ENCODE measurements around the gene KCNMA1.
"Not testable (repeated sequence)": the region's sequence is repeated elsewhere in the genome, so short reads cannot be mapped to it uniquely, and the experiment has no call there.

KCNMA1 gene

DNA sequence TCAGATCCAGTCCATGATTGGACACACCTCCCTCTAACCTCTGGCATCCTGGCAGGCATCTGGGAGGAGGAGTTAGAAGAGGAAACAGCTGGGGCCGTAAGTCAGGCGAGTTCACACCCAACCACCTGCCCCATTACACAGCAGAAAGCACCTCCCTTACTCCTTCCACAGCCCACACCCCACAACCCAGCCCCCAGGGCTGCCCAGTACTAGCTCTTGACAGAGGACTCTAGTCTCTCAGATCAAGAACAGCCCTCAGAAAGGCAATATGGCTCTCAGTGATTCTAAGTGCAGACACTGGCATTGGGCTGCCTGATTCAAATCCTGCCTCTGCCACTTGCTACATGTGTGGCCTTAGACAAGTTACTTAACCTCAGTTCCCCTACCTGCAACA lies 34.1 kb downstream of the KCNMA1 start:
- no peak for DNase-seq

DNA sequence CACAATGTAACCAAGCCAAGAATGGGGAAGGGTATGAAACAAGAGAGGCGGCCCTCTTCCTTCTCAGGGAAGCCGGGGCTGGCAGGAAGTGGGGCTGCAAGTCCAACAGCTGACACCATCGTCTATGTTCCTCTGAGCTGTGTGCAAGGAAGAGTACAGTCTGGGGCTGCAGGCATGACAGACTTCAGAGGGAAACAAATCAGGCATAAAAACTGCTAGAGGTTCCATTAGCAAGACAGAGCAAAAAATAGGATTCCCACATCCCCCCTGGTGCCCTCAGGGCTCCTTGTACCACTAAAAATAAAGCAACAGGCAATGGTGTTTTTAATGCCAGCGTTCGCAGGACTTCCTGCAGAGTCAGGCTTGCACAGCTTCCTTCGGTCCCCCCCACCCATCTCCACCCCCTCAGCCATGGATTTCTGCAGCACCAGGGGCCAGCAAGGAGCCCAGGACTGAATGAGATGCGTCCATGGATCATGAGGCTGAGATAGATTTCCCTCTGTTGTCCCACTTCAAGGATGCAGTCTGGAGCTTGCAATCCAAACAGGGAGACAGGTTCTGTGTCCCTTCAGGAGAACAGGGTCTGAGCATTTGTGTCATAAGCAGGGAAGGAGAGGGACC lies 34.6 kb downstream of the KCNMA1 start:
- no peak for DNase-seq

DNA sequence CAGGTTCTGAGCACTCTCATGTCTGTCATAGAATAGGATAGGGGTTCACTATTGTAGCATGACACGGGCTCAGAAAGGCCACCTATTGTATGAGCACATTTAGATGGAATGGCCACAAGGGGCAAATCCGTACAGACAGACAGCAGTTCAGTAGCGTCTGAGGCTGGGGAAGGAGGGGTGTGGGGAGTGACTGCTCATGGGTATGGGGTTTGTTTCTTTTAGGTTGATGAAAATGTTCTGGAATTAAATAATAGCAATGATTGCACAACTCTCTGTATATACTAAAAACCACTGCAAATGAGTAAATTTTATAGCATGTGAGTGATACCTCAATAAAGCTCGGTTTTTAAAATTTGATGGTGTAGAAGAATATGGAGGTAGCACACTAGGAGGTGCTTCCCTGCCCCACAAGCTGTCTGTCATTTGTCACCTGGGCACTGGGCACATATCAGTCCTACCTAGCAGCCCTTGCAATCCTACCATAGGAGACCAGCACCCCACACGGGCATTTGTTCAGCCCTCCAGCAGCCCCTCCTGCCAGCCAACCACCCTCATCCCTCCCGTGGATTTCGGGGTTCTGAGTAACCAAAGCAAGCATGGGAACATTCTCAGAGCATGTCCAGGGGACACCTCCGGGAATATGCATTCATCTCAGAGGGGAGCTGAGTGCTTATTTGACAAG lies 35.2 kb downstream of the KCNMA1 start:
- DNase-seq, result no peak

DNA sequence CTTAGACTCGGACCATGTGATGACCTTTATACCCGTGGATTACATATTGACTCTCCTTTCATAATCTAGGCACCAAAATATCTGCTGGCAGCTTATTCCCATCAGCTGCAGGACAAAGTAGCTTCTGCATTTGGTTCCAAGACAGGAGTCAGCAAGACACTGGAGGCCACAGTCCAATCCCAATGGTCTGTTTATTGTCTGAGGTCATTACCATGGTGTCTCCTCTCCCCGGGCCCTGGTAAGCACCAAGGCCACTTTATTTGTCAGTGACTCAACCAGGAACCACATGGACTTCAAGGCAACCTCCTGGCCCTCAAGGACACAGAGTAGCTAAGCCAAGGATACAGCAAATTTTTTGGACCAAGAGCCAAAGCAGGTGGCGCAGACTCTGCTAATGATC lies 36.1 kb downstream of the KCNMA1 start:
- no peak for DNase-seq

DNA sequence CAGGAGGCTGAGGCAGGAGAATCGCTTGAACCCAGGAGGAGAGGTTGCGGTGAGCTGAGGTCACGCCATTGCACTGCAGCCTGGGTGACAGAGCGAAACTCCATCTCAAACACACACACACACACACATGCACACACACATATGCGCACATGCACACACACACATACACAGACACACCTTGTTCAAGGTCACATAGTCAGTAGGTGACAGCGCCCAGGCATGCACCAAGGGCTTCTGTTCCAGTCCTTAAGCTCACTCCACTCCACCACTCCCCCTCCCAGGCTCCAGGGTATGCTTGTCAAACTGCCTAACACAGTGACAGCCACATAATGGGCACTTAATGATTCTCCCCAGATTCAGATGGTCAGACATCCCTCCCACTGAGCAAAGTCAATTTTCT lies 37.0 kb downstream of the KCNMA1 start:
- no peak for DNase-seq

DNA sequence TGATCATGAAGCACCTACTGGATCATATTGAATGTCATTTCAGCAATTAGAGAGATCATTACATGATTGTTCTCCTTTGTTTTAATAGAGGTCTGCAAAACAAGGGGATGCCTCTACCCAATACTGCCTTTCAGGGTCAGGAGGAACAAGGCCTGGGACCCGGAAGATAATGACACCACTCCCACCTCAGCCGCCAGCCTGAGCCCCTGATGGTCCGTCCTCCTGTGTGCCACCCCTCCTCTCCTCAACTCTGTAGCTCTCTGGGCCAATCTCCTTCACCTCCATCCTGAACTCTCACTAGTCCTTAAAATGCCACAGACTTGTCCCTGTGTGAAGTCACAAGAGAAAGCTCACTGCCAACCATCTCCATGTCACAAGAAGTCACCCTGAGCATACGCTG lies 38.0 kb downstream of the KCNMA1 start:
- no peak for DNase-seq

DNA sequence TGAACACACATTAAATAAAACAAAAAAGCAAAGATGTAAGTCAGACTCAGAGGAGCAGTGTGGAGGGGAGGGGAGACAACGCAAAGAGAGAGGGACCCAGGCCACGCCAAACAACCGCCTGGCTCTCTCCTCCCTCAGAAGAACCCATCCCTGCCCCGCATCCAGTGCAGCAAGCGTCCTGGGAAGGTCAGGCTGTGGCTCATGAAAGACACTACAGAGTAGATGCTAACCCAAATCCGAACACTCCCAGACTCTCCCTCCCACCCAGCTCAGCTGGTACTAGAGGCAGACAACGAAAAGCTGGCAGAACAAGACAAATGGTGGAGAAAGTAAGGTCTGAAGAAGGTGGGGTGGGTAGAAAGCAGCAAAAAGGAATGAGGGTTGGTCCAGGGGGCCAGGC lies 39.0 kb downstream of the KCNMA1 start:
- no peak for DNase-seq

DNA sequence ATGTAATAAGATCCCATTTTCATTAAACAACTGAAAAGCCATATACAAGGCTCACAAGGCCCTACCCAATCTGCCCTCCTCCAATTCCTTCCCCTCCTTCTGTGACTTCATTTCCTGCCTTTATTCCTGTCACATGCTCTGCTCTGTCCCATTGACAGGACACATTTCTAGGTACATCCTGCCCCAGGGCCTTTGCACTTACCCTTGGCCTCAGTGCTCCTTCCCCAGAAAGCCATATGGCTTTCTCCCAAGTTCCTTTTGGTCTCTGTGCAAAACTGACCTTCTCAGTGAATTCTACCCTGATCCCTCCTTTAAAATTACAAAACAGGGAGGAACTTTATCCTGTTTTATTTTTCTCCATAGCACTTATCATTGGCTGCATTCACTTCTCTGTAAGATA lies 40.0 kb downstream of the KCNMA1 start:
- no peak for DNase-seq

DNA sequence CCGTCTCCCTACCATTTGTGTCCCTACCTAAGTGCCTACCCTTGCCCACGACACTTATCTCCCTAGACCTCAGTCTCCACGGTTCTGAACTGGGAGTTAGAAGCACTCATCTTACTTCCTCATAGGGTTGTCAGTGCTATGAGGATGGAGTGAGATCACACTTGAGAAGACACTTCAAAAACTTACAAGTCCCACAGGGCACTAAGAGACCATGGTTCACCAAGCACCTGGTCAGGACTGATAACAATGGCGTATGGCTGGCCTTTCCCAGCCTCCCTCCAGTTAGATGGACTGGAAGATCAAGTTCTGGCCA lies 43.2 kb downstream of the KCNMA1 start:
- DNase-seq, result peak; percentile 32

DNA sequence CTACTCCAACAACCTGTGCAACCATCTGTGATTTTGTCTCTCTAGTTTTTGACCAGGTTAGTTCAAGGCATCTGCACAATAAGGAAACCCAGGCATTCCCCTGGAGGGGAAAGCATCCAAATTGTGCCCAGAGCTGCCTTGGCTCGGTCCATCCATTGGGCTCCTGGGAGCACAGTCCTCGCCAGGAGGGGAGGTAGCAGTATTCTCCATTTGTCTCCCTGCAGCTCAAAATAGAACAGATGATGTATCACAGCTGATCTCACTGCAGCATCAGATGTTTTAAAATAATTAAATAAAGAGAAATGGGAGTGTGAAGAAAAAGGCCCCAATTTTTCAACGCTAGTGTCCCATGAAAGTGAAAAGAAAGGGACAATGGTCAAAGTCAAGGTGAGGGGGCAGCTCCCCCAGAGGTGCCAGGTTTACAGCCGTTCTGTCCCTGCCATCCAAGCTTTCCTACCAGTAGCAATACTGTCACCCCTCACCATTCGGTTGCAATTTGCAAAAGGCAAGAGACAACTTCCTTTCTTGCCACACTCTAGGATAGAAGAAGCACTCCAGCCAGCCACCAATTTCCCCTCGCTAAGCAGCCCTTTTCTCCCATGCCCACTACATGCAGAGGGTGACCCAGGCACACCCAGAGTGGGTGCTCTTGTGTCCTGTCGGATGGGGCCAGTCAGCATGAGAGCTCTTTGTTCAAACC lies 43.7 kb downstream of the KCNMA1 start:
- peak; percentile 47 for DNase-seq

DNA sequence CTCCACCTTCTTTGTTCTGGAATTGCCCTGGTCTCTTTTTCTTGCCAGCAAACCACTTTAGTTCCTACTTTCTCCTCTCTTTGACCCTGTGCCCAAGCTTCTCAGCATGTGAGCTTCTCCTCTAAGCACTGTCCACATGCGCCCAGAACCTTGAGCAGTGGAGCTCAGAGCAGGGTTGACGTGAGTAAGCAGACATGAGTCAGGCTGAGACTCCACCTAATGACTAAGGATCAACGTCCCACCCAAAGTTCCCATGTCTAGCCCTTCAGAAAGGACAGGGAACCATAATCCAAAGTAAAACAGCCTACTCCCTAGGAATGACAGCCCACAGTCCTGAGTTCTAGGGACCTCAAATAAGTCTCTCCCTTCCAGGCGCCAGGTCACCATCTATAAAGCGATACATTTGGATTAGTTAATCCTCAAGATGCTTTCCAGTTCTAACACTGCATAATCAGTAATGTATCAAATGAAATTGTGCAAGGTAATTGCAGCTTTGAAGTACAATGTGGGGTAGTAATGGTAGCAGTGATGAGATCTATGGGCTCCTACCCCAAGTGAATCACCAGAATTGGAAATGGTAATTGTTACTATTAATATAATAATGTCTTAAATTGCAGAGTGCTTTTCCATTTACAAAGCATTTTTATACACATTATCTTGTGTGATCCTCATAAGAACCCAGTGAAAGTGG lies 44.5 kb downstream of the KCNMA1 start:
- DNase-seq, result peak; percentile 80

DNA sequence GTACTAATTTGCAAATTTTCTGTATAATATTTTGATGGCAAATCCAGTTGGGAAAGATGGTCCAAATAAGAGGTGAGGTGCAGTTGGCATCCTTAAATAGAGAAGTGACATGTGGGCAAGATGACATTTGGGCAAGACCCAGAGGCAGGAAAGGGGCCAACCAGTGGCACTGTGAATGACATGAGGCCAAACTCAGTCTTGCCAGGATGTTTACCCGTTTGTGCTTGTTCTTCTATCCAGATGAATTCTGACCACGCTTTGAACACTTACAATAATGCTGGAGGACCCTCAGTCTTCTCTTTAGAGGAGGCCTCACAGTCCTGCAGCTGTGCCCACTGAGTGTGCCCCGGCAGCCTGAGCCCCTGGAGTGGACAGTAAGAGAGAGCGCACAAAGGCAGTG lies 45.1 kb downstream of the KCNMA1 start:
- DNase-seq, result no peak

DNA sequence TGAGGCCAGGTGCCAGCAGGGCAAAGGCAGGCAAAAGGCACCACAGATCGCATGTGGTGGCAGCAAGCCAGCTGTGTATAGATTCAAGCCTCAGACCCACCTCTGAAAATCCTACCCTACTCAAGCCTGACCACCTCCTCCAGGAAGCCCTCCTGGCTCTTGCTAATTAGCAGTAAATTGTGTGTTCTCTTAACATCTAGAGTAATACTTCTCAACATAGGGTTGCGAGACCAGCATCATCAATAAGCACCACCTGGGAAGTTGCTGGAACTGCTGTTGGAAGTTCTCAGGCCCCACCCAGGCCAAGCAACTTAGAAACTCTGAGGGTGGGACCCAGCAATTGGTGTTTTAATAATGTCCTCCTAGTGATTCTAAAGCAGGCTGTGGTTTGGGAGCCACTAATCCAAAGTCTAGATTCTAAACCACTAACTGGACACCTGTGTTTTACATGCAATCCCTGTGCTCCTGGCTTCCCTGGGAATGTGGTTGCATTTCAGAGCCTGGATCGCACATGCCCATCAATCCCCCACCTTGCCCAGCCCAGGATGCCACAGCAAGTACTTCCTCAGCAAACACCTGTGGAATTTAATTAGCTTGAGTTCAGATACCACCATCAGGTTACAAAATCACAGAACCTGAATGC lies 46.2 kb downstream of the KCNMA1 start:
- DNase-seq, result no peak

DNA sequence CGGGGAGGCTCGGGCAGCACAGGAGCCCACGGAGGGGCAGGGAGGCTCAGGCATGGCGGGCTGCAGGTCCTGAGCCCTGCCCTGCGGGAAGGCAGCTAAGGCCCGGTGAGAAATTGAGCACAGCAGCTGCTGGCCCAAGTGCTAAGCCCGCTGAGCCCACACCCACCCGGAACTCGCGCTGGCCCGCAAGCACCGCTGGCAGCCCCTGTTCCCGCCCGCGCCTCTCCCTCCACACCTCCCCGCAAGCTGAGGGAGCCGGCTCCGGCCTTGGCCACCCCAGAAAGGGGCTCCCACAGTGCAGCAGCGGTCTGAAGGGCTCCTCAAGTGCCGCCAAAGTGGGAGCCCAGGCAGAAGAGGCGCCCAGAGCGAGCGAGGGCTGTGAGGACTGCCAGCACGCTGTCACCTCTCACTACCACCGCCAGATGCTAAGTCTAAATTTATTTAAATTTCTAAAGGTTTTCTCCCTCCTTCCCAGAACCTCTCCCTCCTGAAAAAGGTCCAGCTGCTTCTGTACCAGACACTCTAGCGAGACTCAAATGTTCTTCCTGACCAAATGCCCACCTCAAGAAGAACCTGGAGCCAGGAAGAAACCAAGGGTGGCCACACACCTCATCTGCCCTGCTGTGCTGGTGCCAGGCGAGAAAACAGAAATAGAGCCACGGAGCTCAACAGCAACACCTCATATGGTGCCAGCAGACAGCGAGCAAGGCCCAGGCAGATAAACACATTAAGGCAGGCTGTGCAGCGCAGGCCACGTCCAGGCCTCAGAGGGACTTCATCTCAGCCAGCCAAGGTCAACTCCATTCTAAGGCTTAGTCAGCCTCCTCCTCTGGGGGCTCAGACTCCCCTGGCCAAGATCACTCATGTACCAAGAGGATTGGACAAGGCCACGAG lies 47.0 kb downstream of the KCNMA1 start:
- DNase-seq, result no peak

DNA sequence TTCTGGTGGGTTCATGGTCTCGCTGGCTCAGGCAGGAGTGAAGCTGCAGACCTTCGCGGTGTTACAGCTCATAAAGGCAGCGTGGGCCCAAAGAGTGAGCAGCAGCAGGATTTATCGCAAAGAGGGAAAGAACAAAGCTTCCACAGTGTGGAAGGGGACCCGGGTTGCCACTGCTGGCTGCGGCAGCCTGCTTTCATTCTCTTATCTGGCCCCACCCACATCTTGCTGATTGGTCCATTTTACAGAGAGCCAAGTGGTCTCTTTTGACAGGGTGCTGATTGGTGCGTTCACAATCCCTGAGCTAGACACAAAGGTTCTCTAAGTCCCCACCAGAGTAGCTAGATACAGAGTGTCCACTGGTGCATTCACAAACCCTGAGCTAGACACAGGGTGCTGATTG lies 47.9 kb downstream of the KCNMA1 start:
- not testable (repeated sequence) for DNase-seq

DNA sequence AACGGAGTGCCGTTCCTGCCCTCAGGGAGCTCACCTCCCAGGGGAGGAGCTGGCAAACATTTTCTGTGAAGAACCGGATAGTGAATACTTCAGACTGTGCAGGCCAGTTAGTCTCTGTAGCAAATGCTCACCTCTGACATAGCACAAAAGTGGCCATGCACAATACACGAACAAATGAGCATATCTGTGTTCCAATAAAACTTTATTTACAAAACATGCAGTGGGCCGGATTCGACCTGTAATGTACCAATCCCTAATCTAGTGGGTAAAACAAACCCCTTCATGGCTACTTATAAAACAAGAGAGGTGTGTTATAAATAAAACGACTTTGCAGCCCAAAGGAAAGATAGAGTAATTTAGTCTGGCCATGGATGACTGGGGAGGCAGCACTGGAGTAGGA lies 48.7 kb downstream of the KCNMA1 start:
- no peak for DNase-seq

DNA sequence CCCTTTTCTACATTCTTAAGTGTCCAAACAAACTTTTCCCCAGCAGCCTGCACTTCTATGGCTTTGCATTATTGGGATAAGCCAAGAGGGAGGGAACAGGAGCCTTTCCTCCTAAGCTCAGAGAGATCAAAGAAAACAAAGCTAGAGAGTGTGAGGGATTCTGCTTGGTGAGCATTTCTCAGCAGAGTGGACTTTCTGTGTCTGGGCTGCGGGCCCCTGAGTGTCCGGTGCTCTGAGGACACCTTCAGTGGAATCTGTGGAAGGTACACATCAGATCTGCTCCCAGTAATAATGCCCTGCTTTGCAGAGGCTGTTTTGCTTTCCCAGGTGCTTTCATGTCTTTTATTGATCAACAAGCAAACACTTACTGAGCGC lies 50.2 kb downstream of the KCNMA1 start:
- no peak for DNase-seq

DNA sequence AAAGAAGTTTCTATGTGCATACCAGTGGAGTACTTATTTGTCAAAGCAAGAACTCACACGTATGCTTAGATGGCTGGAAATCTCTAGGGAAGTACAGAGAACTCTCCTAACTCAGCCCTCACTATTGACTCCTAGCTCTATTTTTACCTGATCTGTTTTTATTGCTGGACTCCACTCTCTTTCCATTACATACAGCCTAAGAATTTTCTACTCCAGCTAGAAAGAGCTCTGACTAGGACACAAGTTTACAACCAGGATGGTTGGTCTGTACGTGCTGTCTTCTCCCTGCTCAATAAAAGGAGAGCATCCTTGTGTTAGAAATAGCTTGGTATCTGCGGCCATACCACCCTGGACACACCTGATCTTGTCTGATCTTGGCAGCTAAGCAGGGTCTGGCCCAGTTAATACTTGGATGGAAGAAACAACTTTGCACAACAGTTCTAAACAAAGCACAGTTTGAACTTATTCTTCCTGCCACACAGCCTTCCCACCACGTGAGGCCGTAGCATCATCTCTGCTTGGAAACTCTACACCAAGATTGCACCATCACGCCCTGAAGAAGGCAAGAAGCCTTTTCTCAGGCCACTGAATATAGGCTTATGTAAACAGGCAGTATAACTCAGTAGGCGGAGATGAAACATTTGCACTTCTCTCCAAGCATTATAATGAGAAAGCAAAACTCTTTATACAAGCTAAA lies 50.7 kb downstream of the KCNMA1 start:
- peak; percentile 90 for DNase-seq

DNA sequence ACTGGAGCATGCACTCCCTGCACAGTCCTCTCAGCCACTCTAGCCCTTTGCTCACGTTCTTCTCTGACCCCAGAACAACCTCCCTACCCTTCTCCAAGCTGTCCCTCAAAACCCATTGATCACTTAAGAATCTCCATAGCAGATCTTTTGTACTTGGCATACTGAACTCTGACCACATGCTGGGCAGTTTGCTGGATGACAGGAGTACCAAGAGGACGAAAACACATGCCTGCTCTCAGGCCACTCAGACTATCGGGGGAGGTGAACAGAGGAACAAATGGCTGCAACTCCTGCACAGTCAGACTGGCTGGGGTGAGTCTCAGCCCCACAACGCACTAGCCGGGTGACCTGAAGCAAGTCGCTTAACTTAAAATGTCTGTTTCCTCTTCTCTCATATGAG lies 52.7 kb downstream of the KCNMA1 start:
- no peak for DNase-seq

DNA sequence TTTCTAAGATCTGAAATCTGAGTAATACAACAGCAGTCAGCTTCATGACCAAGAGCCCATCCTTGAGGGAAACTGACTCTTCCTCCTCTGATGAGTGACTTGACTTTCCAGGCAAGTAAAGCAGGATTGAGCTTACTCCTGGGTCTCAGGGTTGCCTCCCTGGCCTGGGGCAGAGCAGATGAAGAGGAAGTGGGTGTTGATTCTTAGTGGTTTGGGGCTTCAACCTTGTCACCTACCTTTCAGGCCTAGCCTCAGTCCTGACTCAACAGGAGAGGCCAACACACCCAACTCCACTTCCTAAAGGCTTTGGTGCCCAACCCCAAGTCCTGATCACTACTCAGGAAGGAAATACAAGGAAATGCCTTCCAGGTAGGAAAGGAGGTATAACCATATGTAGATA lies 54.1 kb downstream of the KCNMA1 start:
- no peak for DNase-seq

DNA sequence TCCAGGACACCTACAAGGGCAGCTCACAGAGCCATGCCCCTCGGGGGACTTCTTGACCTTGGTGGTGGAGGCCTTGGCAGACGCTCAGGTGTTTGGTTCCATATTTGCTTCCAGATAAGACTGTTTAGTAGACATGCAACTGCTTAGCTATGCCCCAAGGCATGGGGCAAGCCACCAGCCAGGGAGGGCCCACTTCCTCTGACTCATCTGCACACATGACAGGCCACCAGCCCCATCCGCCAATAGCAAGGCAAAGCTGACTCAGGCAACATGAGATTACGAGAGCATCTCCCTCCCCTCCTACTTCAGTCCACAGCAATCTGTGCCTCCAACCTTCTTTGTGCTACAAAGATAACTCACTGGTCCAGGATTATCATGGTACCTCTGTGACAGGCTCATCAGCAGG lies 54.9 kb downstream of the KCNMA1 start:
- DNase-seq, result peak; percentile 87

DNA sequence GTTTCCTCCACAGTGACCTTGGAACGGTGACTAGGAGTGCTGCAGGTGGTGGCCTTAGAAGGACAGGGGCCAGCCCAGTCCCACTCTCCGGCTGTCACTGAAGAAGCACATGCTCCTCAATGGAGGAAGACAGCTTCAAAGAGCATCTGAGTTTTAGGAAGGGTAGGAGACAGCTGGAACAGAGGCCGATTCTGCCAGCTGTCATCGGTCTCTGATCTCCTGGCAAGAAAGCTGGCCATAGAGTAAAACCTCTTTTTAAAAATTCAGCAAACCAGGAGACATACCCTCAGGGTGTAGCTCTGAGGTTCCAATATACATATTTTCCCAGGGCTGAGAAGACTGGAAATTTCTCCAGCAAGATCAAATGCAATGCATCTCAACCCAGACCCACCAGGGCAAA lies 55.9 kb downstream of the KCNMA1 start:
- DNase-seq, result no peak

Data from inflammatory macrophage treated with lipopolysaccharide for 4 hours (primary cell).